Caco-2 (cell line): ENCODE data around the gene MSI1. TPM values are rescaled to one million over a fixed set of nuclear protein-coding genes. Genes with fewer than 3 reads are reported as not detected.

Experiments used
- BruUV-seq: library from RNA; stranded (reverse); fragments of 400-500 nt; replicated peaks from 2 replicates; lab custom pipeline; 2021; lab: Mats Ljungman, UMichigan
- CTCF ChIA-PET: fragments of 300-600 bp; sonication (Branson Sonifier 250); formaldehyde crosslinking; loops from one replicate; lab custom pipeline; 2022; ENCODE audit warnings: antibody characterized with exemption; lab: Charles Lee
- POLR2A ChIA-PET: fragments of 300-600 bp; sonication (Branson Sonifier 250); formaldehyde crosslinking; loops from one replicate; lab custom pipeline; 2022; ENCODE audit warnings: antibody characterized with exemption; lab: Charles Lee
- DNase-seq, 2 experiments: peaks; one replicate each; pipeline versions ENCODE4 v3.0.0 to v3.0.0-alpha.2; 2020 to 2022
- H3K27me3 ChIP-seq: replicated peaks from 2 replicates; pipeline ENCODE4 v1.6.0; 2011; ENCODE audit warnings: low read length; ENCODE audit not compliant: control insufficient read depth, insufficient read depth
- H3K36me3 ChIP-seq: 2 replicates; pipeline ENCODE4 v1.5.1; 2011; ENCODE audit warnings: low read length; ENCODE audit not compliant: control insufficient read depth, insufficient read depth
- H3K4me1 ChIP-seq: fragments of 250-450 bp; sonication (Bioruptor Pico); 2 replicates; pipeline ENCODE4 v1.5.1; 2020; ENCODE audit warnings: mild to moderate bottlenecking
- H3K4me3 ChIP-seq: 2 replicates; pipeline ENCODE4 v1.5.1; 2011; ENCODE audit warnings: low read depth, mild to moderate bottlenecking, control low read depth, low read length
- H3K9me3 ChIP-seq: fragments of 250-450 bp; sonication (Bioruptor Pico); 2 replicates; pipeline ENCODE4 v1.5.1; 2020; ENCODE audit warnings: mild to moderate bottlenecking, moderate library complexity
- H3K27ac Mint-ChIP-seq: one replicate; pipeline ENCODE4 v1.8.0; 2022; ENCODE audit warnings: mixed read lengths; ENCODE audit not compliant: unreplicated experiment
- H3K27me3 Mint-ChIP-seq: one replicate; pipeline ENCODE4 v1.8.0; 2022; ENCODE audit warnings: mixed read lengths; ENCODE audit not compliant: insufficient read depth, unreplicated experiment
- H3K36me3 Mint-ChIP-seq: one replicate; pipeline ENCODE4 v1.8.0; 2022; ENCODE audit warnings: mild to moderate bottlenecking, mixed read lengths; ENCODE audit not compliant: insufficient read depth, unreplicated experiment
- H3K4me1 Mint-ChIP-seq: one replicate; pipeline ENCODE4 v1.8.0; 2022; ENCODE audit warnings: low read depth, mixed read lengths; ENCODE audit not compliant: unreplicated experiment
- H3K4me3 Mint-ChIP-seq: one replicate; pipeline ENCODE4 v1.8.0; 2022; ENCODE audit warnings: mild to moderate bottlenecking, moderate library complexity, mixed read lengths; ENCODE audit not compliant: unreplicated experiment
- H3K9me3 Mint-ChIP-seq: one replicate; pipeline ENCODE4 v1.8.0; 2022; ENCODE audit warnings: mixed read lengths; ENCODE audit not compliant: unreplicated experiment
- CTCF ChIP-seq, 2 experiments: fragments of 200-600 bp in 1 of 2; IDR thresholded peaks; 1 replicate in 1 of 2; 2 replicates in 1 of 2; pipeline versions ENCODE4 v1.5.1 to v1.8.0; 2011 to 2022; ENCODE audit warnings: antibody characterized with exemption in 1 of 2, control low read depth in 1 of 2, inconsistent platforms in 1 of 2, low read depth in 1 of 2, low read length in 1 of 2, mild to moderate bottlenecking in 1 of 2, moderate library complexity in 1 of 2; ENCODE audit not compliant: insufficient read depth in 1 of 2, severe bottlenecking in 1 of 2, unreplicated experiment in 1 of 2
- intact Hi-C: fragments of 100-400 bp; cut with micrococcal nuclease; formaldehyde crosslinking; loops from one replicate; pipeline ENCODE4 v1.10.0; 2022; ENCODE audit not compliant: unreplicated experiment
- total RNA-seq: library from RNA; stranded (reverse); gene quantifications from 2 replicates; pipeline ENCODE4 v1.2.3, GENCODE V29; 2022

The MSI1 gene
- total RNA-seq, 1 experiment from 2014 or later: 24.8 TPM

DNA sequence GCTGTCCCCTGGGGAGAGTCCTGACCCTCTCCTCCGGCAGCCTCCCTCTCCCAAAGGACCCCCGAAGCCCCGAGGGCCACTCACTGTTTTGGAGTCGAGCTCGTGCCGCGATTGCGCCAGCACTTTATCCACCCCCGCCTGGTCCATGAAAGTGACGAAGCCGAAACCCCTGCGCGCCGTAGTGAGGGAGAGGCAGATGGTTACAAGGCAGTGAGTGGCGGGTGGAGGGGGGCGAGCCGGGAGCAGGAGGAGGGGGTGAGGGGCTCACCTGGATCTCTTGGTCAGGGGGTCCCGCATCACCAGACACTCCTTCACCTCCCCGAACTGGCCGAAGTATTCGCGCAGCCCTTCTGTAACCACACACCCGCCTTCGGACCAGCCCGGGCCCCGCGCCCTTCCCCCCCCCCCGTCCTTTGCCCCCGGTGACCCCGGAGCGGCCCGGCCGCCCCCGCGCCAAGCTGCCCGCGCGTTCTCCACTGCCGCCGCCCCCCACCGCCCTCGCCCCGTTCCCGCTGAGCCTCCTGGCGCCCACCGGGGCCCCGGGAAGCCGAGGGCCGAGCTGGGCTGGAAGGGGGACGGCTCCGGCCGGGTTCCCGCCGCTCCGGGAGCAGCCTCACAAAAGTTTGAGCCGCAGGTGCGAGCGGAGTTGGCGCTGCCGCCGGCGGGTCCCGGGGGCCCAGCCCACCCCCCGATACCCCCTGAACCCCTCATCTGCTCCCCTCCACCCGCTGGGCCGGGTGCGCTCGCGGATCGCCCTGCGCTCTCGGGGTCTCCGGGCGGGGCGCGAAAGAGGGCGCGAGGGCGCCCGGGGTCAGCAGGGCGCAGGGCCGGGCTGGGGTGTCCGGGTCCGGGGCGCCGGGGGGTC is 808 bp downstream of the MSI1 start:
- ChIA-PET CTCF (interaction anchor here (1.5 kb wide), 1 partner anchor 61 kb away, joined by 7 read pairs; no protein-coding TSS in a partner anchor), POLR2A (interaction anchor here (0.6 kb wide), 1 partner anchor 1290 kb away, joined by 3 read pairs; no protein-coding TSS in a partner anchor)
- H3K4me3 Mint-ChIP-seq: peak overlapping the region; percentile 64
- TF ChIP-seq CTCF (IDR thresholded peaks at IDR 0.05; ENCODE audit: insufficient read depth in 1 of 2, low read depth in 1 of 2, low read length in 1 of 2, severe bottlenecking in 1 of 2, unreplicated experiment in 1 of 2): no peak
- Histone ChIP-seq H3K4me3 (peak overlapping the region; percentile 69), H3K36me3 (no peaks in the 10 kb centered on the region; the same call in 1 of the 2 replicates), H3K27me3 (peaks cover 2% of the 10 kb centered on the region; the same call in 1 of the 2 replicates), H3K9me3 (no peaks in the 10 kb centered on the region), H3K4me1 (peaks cover 14% of the 10 kb centered on the region)
- H3K27me3 Mint-ChIP-seq: peaks cover 21% of the 10 kb centered on the region
- peaks cover 9% of the 10 kb centered on the region for H3K4me1 Mint-ChIP-seq
- H3K9me3 Mint-ChIP-seq: no peaks in the 10 kb centered on the region
- H3K27ac Mint-ChIP-seq: no peak overlapping the region
- DNase-seq: no peak
- no TSS peak for BruUV-seq
- H3K36me3 Mint-ChIP-seq: peaks cover 8% of the 10 kb centered on the region
- intact Hi-C loops: no loop called here

DNA sequence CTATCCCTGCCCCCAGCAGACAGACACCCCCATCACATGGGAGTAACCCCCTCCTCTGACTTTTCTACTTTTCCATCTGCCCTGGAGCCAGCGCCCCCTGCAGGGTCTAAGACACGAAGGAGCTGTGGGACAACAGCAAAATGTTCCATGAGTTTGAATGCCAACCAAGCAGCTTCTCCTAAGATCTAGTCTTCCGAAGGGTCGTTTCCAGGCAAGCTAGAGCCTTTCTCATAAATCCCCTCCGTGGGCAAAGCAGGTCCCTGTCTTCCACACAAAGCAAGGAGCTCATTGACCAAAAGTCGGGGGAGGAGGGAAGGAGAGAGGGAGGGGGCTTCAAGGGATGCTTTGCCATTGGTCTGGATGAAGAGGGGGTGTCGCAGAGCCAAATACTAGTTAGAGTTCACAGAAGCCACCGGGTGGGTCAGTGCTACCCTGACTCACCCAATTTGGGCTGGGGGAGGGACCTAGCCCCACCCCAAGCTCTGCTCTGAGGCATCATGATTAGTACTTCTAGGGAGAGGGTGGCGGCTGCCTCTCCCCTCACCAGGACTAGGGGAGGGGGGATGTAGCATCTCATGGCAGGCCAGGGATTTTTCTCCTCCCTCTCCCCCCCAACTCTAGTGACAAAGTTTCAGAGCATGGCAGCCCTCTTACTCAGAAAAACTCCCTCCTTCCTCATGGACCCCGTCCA is 1.6 kb downstream of the MSI1 start:
- POLR2A ChIA-PET: interaction anchor here (0.6 kb wide), 1 partner anchor 1290 kb away, joined by 3 read pairs; no protein-coding TSS in a partner anchor
- H3K4me3 ChIP-seq: peak overlapping the region; percentile 69
- Mint-ChIP-seq H3K27me3 (peaks cover 21% of the 10 kb centered on the region), H3K36me3 (peaks cover 12% of the 10 kb centered on the region), H3K9me3 (no peaks in the 10 kb centered on the region), H3K4me3 (peak overlapping the region; percentile 64), H3K27ac (no peak overlapping the region), H3K4me1 (peaks cover 9% of the 10 kb centered on the region)
- no TSS peak for BruUV-seq
- CTCF ChIA-PET: interaction anchor here (0.6 to 1.5 kb wide), 8 partner anchors 8 to 70 kb away, joined by 3 to 7 read pairs (median 4); partner anchors contain the start of gene COX6A1
- TF ChIP-seq CTCF (IDR thresholded peaks at IDR 0.05; ENCODE audit: insufficient read depth in 1 of 2, low read depth in 1 of 2, low read length in 1 of 2, severe bottlenecking in 1 of 2, unreplicated experiment in 1 of 2): peak in 1 of 2 experiments; percentile 52
- H3K36me3 ChIP-seq: no peaks in the 10 kb centered on the region; the same call in 1 of the 2 replicates
- peaks cover 2% of the 10 kb centered on the region; the same call in 1 of the 2 replicates for H3K27me3 ChIP-seq
- DNase-seq: peak in 1 of 2 experiments; percentile 30
- H3K4me1 ChIP-seq: peaks cover 14% of the 10 kb centered on the region
- no peaks in the 10 kb centered on the region for H3K9me3 ChIP-seq
- intact Hi-C loops: no loop called here

DNA sequence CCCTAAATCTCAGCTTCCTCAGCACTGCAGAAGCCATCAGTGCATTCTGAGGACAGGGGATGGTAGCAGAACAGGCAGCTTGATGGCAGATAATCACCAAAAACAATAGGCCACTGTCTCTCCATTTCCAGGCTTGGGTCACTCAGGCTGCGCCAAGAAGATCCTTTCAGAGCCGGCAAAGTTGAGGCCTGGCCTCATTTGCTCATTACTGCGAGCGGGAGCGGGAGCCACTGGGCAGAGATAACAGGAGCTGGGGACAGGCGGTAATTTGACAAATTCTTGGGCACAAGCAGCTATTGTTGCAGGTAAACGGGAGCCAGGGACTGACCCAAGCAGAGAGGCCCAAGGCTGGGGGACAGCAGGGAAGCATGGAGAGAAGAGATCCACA is 2.1 kb downstream of the MSI1 start:
- no peak for TF ChIP-seq CTCF (IDR thresholded peaks at IDR 0.05; ENCODE audit: insufficient read depth in 1 of 2, low read depth in 1 of 2, low read length in 1 of 2, severe bottlenecking in 1 of 2, unreplicated experiment in 1 of 2)
- POLR2A ChIA-PET: no interaction called here
- peaks cover 14% of the 10 kb centered on the region for H3K4me1 ChIP-seq
- H3K9me3 ChIP-seq: no peaks in the 10 kb centered on the region
- H3K4me3 ChIP-seq: no peak overlapping the region
- peaks cover 17% of the 10 kb centered on the region for H3K27me3 Mint-ChIP-seq
- intact Hi-C loops: no loop called here
- peak overlapping the region; percentile 64 for H3K4me3 Mint-ChIP-seq
- H3K36me3 Mint-ChIP-seq: peaks cover 12% of the 10 kb centered on the region
- no peak for DNase-seq
- H3K36me3 ChIP-seq: no peaks in the 10 kb centered on the region; the same call in 1 of the 2 replicates
- peaks cover 2% of the 10 kb centered on the region; the same call in 1 of the 2 replicates for H3K27me3 ChIP-seq
- H3K9me3 Mint-ChIP-seq: no peaks in the 10 kb centered on the region
- no TSS peak for BruUV-seq
- CTCF ChIA-PET: interaction anchor here (0.6 to 1.7 kb wide), 8 partner anchors 9 to 71 kb away, joined by 3 to 7 read pairs (median 4); partner anchors contain the start of gene COX6A1
- H3K27ac Mint-ChIP-seq: no peak overlapping the region
- H3K4me1 Mint-ChIP-seq: peaks cover 9% of the 10 kb centered on the region
